ENCODE results near the gene CELSR3. TPM values are rescaled to one million over a fixed set of nuclear protein-coding genes. Genes with fewer than 3 reads are reported as not detected.

The CELSR3 gene
- total RNA-seq, 1 experiment from 2014 or later = 17.6 TPM

DNA sequence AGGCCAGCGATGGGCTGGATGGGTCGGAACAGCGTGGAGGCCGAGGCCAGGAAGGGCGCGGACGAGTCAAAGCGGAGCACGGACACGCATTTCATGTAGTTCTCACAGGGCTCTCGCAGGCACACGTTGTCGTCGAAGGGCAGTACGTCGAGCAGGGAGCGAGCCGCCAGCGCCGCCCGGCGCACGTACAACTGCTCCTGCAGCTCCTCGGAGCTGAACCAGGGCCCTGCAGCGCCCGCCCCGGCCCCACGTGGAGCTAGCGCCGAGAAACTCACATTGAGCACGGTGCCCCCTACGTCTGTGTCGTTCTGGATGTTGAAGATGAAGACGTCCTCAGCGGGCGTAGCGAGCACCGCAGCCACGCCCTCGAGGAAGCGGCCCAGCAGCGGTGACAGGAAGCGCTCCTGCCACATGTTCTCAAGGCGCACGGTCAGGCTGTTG lies 5.8 kb downstream of the CELSR3 start:
- no TSS peak for BruUV-seq (replicated peaks)
- no peaks in the 10 kb centered on the region for H3K27me3 Mint-ChIP-seq (ENCODE audit: insufficient read depth, unreplicated experiment)
- DNase-seq (ENCODE audit: unreplicated experiment) = no peak
- no peaks in the 10 kb centered on the region for H3K9me3 Mint-ChIP-seq (ENCODE audit: unreplicated experiment)
- H3K27ac Mint-ChIP-seq (ENCODE audit: low read depth, unreplicated experiment) = no peak overlapping the region
- POLR2A ChIA-PET = no interaction called here
- no peak for TF ChIP-seq CTCF (IDR thresholded peaks at IDR 0.05; ENCODE audit: unreplicated experiment)
- H3K4me3 Mint-ChIP-seq (ENCODE audit: unreplicated experiment) = no peak overlapping the region
- H3K4me1 Mint-ChIP-seq (ENCODE audit: insufficient read depth, unreplicated experiment) = no peaks in the 10 kb centered on the region
- CTCF ChIA-PET = no interaction called here
- H3K36me3 Mint-ChIP-seq (ENCODE audit: insufficient read depth, unreplicated experiment) = peaks cover 22% of the 10 kb centered on the region
- intact Hi-C loops (cut with micrococcal nuclease) = no loop called here

DNA sequence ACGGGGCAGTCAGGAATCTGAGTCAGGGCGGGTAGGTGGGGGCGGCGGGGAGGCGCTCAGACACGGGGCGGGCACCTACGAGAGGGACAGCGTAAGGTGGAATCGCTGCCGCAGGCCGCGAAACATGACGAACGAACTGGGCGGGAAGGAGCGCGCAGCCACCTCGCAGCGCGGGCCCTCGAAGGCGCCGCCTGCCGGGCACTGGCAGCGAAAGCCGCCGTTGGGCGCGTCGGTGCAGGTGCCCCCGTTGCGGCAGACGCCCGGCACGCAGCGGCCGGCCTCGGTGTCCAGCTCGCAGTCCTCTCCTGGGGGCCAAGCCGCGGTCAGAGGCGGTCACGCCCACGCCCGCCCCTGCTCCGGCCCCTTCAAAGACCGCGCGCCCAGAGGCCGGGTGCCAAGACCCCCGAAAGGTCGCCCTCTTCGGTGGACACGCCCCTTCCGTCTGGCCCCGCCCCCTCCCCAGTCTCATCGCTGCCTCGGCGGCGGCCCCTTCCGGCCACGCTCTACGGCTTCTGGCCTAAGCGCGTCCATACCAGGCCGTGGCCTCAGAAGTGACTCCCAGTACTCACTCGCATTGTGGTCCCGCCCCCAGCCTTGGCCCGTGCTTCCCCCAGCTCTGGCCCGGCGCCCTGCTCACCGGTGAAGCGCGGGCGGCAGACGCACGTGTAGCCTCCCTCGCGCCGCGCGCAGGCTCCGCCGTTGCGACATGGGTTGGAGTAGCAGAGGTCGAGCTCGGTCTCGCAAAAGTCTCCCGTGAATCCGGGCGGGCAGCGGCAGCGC lies 6.4 kb downstream of the CELSR3 start:
- no peaks in the 10 kb centered on the region for H3K9me3 Mint-ChIP-seq (ENCODE audit: unreplicated experiment)
- intact Hi-C loops (cut with micrococcal nuclease) = no loop called here
- DNase-seq (ENCODE audit: unreplicated experiment) = no peak

DNA sequence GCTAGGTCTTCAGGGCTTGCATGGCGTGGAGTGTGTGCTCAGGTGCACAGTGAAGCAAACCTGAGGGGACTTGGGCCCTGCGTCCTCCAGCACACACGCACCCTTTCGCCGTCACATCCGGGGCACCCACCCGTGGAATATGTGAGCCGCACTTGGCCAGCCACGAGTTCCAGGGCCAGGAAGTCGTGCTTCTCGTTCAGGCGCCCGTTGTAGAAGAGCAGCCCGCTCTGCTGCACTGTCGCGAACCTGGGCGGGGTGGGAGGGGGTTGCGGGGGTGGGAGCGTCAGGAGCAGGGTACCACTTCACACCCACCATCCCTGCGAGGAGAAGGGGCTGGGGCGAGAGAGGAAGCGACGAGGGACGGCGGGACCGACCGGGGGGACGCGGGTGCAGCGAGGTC lies 7.1 kb downstream of the CELSR3 start:
- CTCF ChIA-PET = interaction anchor here (0.6 kb wide), 1 partner anchor 658 kb away, joined by 3 read pairs; no protein-coding TSS in a partner anchor
- no peaks in the 10 kb centered on the region for H3K27me3 Mint-ChIP-seq (ENCODE audit: insufficient read depth, unreplicated experiment)
- no TSS peak for BruUV-seq (replicated peaks)
- no peak overlapping the region for H3K4me3 Mint-ChIP-seq (ENCODE audit: unreplicated experiment)
- DNase-seq (ENCODE audit: unreplicated experiment) = no peak
- intact Hi-C loops (cut with micrococcal nuclease) = no loop called here
- no peaks in the 10 kb centered on the region for H3K9me3 Mint-ChIP-seq (ENCODE audit: unreplicated experiment)
- peaks cover 17% of the 10 kb centered on the region for H3K36me3 Mint-ChIP-seq (ENCODE audit: insufficient read depth, unreplicated experiment)
- peaks cover 5% of the 10 kb centered on the region for H3K4me1 Mint-ChIP-seq (ENCODE audit: insufficient read depth, unreplicated experiment)
- POLR2A ChIA-PET = no interaction called here
- no peak overlapping the region for H3K27ac Mint-ChIP-seq (ENCODE audit: low read depth, unreplicated experiment)
- no peak for TF ChIP-seq CTCF (IDR thresholded peaks at IDR 0.05; ENCODE audit: unreplicated experiment)

More for the DNA sequence above, 6.4 kb downstream of the CELSR3 start:
- Mint-ChIP-seq H3K36me3 (ENCODE audit: insufficient read depth, unreplicated experiment) (peaks cover 22% of the 10 kb centered on the region), H3K27me3 (ENCODE audit: insufficient read depth, unreplicated experiment) (no peaks in the 10 kb centered on the region), H3K27ac (ENCODE audit: low read depth, unreplicated experiment) (no peak overlapping the region), H3K4me3 (ENCODE audit: unreplicated experiment) (no peak overlapping the region), H3K4me1 (ENCODE audit: insufficient read depth, unreplicated experiment) (no peaks in the 10 kb centered on the region)
- TF ChIP-seq CTCF (IDR thresholded peaks at IDR 0.05; ENCODE audit: unreplicated experiment) = no peak
- no TSS peak for BruUV-seq (replicated peaks)
- ChIA-PET POLR2A (no interaction called here), CTCF (no interaction called here)

DNA sequence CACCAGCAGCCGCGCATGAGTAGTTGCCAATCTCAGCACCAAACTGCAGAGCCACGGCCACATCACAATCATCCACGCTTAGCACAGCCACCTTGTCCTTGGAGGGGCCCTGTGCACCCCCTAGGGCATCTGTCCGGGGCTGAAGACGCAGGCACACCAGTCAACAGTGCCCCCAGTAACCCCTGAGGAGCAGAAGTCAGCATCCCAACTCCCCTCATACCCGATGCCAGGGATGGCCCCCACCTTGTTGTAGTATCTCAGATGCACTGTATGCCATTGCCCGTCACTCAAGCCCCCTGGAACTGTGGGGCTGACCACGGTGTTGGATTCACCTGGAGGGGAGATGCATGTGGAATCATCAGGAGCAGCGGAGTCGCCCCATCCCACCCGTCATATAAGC lies 7.6 kb downstream of the CELSR3 start:
- Mint-ChIP-seq H3K27me3 (ENCODE audit: insufficient read depth, unreplicated experiment) (no peaks in the 10 kb centered on the region), H3K27ac (ENCODE audit: low read depth, unreplicated experiment) (no peak overlapping the region), H3K4me1 (ENCODE audit: insufficient read depth, unreplicated experiment) (peaks cover 5% of the 10 kb centered on the region), H3K4me3 (ENCODE audit: unreplicated experiment) (no peak overlapping the region), H3K36me3 (ENCODE audit: insufficient read depth, unreplicated experiment) (peaks cover 13% of the 10 kb centered on the region), H3K9me3 (ENCODE audit: unreplicated experiment) (no peaks in the 10 kb centered on the region)
- CTCF ChIA-PET = interaction anchor here (0.6 to 1.3 kb wide), 2 partner anchors 8 to 658 kb away, joined by 3 read pairs; no protein-coding TSS in a partner anchor
- DNase-seq (ENCODE audit: unreplicated experiment) = no peak
- TF ChIP-seq CTCF (IDR thresholded peaks at IDR 0.05; ENCODE audit: unreplicated experiment) = no peak
- POLR2A ChIA-PET = no interaction called here
- no TSS peak for BruUV-seq (replicated peaks)
- intact Hi-C loops (cut with micrococcal nuclease) = no loop called here

Data from MCF 10A (cell line).